Sciatic nerve (tissue), 2 donors: ENCODE results near the gene NF1. TPM values are rescaled to one million over a fixed set of nuclear protein-coding genes. Genes with fewer than 3 reads are reported as not detected.
A peak's percentile ranks its signal among the peaks of the same experiment; 100 is the strongest.
"Not testable (repeated sequence)": the region's sequence is repeated elsewhere in the genome, so short reads cannot be mapped to it uniquely, and the experiment has no call there.

Experiments
- ATAC-seq: fragments of 200-7000 bp; cut with Tn5 transposase; one replicate; pipeline ENCODE4 v1.9.1; 2020; ENCODE audit warnings: mild to moderate bottlenecking, moderate library complexity
- DNase-seq: peaks from one replicate; pipeline ENCODE4 v3.0.0-alpha.2; 2020; ENCODE audit warnings: low spot score
- intact Hi-C: fragments of 100-400 bp; cut with DNase I; formaldehyde crosslinking; loops from one replicate; pipeline ENCODE4 v1.14.2; 2022
- total RNA-seq: library from RNA; stranded (reverse); fragmentation: NEBNext Ultra II Directional; extraction: Animal tissue kit (Norgen Biotek cat#: 25700); gene quantifications from one replicate; pipeline ENCODE4 v1.2.1, GENCODE V29; 2021
- donor health status: DM: no; HTN: no; CAD: no.
- donor health status: DM: no; HTN: no; CAD: no.

The NF1 gene
- total RNA-seq, 1 donor from 2014 or later: 106 TPM

DNA sequence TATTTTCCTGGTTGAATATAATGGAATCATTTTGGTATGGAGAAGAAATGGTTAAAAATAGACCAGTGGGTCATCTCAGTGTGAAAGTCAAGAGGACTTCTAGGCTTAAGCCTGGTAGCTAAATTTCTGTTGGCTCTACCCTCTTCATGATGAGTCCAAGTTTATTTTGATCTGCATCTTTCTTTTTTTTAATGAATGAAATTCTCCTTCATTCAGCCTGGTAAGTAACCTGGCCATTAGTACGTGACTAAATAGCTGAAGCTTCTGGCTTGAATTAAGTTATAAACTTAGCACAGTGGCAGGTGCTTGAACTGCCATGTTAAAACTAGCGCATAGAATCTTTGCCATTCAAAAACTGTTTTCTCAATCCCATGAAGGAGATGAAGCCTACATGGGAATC is 28.0 kb downstream of the NF1 start:
- DNase-seq (no peak), ATAC-seq (no peak)
- intact Hi-C loops: loop anchor here (5.0 kb wide), 1 partner anchor 1210 kb away; no protein-coding TSS in a partner anchor

DNA sequence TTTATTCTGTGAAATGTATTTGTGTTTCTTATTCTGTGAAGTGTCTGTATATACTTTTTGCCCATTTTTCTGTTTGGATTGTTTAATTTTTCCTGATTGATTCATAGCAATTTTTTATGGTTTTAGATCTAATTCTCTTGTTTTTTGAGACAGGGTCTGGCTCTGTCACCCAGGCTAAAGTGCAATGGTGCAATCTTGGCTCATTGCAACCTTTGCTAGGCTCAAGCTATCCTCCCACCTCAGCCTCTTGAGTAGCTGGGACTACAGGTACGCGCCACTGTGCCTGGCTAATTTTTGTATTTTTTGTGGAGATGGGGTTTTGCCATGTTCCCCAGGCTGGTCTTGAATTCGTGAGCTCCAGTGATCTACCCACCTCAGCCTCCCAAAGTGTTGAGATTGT is 31.5 kb downstream of the NF1 start:
- DNase-seq: no peak
- intact Hi-C loops: no loop called here
- no peak for ATAC-seq

DNA sequence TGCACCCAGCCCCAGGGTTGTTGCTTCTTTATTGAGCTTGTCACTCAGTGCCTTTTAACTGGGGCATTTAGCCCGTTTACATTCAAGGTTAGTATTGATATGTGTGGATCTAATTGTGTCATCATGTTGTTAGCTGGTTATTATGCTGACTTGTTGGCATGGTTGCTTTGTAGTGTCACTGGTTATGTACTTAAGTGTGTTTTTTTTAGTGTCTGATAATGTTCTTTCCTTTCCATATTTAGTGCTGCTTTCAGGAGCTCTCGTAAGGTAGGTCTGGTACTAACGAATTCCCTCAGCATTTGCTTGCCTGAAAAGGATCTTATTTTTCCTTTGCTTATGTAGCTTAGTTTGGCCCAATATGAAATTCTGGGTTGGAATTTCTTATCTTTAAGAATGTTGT is 33.5 kb downstream of the NF1 start:
- DNase-seq (no peak), ATAC-seq (no peak)
- intact Hi-C loops: no loop called here

DNA sequence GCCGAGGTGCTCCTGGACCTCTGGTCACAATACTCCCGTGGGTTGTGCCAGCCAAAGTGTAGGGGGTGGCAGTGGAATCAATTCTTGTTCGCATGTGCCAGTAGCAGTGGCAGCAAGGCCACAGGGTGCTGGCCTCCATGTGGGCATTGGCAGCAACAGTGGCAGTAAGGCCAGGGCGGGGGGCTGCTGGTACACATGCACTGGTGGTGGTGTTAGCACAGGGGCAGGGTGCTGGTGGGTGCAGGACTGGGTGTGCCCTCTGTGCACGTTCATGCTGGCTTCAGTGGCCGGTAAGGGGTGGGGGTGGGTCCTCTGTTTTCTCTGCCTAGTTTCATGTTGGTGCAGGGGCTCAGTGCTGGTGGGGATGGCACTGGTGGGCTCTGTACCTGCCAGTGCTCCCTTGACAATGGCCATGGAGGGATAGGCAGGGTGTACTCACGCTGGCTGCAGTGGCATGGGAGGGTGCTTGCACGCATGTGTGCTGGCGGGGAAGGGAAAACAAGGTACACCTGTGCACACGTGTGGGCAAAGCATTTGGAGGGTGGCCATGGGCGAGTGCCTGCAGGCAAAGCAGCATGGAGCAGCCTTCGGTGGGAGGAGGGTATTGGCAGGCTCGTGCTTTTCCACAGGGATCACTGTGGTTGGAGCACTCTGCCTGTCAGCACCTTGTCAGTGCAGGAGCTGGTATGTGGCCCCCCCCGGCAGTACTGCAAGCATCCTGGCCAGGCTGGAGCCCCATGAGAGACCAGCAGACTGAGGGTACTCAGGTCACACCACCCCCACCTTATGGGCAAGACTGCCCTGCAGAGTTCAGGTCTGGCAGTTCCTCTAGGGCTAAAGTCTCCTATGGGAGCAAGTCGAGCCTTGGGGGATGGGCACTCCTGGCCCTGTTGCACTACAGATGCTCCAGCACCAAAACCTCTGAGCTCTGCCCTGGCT is 35.8 kb downstream of the NF1 start:
- intact Hi-C loops: no loop called here
- ATAC-seq (peak; percentile 56), DNase-seq (no peak)

DNA sequence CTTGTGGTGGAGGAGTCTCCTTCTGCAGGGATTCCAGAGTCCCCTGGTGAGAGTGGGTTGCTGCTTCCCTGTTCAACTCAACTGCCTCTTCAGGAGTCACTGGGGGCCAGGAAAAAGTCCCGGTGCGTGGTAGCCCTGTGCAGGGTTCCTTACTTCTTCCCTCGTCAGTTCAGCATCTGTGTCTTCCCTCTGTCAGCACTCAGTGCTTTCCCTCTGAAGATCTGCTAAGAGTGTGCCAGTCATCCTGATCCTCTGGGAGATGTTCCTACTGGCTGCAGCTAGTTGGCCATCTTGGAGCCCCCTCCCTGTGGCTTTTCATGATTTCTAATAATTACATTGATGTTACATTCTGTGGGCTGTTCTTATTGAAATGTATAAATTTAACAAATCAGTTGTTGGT is 36.5 kb downstream of the NF1 start:
- intact Hi-C loops: no loop called here
- no peak for ATAC-seq

DNA sequence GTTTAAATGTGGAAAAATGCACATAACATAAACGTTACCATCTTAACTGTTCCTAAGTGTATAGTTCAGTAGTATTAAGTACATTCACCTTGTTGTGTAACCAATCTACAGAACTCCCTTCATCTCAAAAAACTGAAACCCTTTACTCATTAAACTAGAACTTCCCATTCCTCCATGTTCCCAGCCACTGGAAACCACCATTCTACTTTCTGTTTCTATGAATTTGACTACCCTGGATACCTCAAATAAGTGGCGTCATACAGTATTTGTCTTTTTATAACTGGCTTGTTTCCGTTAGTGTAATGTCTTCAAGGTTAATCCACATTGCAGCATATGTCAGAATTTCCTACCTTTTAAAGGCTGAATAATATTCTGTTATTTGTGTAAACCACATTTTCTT is 38.2 kb downstream of the NF1 start:
- no peak for DNase-seq
- ATAC-seq: no peak
- intact Hi-C loops: no loop called here

More for the DNA sequence above, 36.5 kb downstream of the NF1 start:
- DNase-seq: no peak

DNA sequence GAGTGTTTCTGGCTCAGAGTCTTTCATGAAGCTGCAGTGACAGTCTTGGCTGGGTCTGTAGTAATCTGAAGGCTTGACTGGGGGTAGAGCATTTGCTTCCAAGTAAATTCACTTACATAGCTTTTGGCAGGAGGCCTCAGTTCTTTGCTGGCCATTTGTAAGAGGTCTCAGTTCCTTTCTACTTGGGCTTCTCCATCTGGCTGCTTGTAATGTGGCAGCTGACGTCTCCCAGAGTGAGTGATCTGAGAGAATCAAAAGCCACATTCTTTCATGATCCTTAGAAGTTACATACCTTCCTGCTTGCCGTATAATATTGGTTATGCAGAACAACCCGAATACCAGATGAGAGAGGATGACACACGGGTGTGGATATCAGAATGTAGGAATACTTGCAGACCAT is 39.8 kb downstream of the NF1 start:
- no peak for ATAC-seq
- intact Hi-C loops: no loop called here
- DNase-seq: no peak

DNA sequence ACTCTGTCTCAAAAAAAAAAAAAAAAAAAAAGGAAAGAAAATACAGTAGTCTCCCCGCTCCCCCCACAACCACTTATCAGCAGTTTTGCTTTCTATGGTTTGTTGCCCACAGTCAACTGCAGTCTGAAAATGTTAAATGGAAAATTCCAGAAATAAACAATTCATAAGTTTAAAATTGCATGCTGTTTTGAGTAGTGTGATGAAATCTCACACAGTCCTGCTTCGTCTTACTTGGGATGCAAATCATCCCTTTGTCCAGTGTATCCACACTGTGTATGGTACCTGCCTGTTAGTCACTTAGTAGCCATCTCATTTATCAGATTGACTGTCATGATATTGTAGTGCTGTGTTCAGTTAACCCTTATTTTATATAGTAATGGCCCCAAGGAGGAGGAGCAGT is 41.5 kb downstream of the NF1 start:
- intact Hi-C loops: no loop called here
- DNase-seq (no peak), ATAC-seq (no peak)

DNA sequence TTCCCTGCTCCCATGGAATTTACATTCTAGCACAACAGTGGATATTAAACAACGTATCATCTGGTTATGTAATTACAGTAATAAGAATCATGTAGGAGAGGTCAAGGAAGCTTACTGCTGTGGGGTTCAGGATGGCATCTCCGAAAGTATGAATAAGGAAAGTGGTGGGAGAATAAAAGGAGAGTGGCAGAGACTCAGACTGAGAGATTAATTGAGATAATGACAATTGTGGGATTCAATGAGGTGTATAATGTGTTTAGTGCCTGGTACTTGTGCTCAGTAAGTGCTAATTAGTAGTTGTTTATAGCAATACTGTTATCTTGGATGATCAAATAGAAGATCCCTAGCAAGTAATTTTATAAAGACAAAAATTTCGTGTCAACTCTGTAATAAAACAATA is 45.3 kb downstream of the NF1 start:
- ATAC-seq (no peak), DNase-seq (no peak)
- intact Hi-C loops: no loop called here

DNA sequence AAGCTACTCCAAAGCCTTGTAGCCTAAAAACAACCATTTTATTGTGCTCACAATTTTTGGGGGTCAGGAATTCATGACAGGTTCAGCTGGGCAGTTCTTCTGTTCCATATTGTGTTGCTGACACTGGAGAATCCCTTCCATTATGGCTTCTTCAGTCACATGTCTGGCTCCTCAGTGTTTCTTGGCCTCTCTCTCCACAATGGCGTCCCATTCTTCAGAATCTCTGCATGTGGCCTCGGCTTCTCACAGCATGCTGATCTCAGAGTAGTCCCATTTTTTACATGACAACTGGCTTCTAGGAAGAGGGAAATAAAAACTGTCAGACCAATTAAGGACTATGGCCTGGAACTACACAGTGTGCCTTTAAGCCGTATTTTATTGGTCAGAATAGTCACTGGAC is 49.7 kb downstream of the NF1 start:
- ATAC-seq (no peak), DNase-seq (no peak)
- intact Hi-C loops: no loop called here

DNA sequence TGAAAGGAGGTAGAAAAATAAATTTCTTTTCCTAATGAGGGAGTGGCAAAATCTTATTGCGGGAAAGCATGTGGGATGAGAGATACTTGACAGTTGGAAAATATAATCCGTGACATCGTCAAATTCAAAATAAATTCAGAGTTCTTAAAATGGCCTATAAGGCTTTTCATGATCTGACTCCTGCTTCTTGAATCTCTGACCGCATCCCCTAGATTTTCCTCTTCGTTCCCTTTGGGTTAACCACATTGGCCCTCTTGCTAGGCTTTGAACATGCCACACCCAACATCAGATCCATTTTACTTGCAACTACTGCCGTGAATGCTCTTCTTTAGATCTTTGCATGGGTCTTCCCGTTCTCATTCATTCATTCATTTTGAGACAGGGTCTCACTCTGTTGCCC is 50.1 kb downstream of the NF1 start:
- ATAC-seq: no peak
- no peak for DNase-seq
- intact Hi-C loops: no loop called here

DNA sequence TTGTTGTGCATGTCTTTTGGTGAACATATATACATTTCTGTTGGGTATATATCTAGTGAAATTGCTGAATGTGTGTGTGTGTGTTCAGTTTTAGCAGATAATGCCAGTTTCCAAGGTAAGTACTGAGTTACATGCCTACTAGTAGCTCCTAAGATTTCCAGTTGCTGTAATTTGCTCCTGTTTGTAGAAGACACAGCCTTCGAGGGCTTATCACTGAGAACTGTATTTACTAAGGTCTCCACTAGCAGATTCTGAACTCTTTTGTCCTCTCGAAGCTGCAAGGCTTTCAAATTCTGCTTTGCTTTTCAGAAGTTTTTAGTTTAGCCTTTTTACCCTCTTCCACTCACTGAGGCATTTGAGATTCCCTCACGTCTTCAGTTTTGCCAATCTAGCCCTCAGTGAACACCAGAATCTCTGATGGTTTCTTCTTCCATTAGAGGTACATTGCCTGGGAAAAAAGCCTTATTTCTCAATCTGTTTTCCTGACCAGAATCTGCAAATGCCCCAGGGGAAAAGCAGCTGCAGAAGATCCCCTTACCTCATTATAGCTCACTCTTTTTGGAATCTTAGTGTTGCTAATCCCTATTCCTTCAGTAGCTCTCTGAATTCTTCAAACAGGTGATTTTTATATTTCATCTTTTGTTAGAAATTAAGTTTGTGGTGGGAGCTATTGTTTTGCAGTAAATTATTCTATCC is 52.9 kb downstream of the NF1 start:
- ATAC-seq (no peak), DNase-seq (no peak)
- intact Hi-C loops: no loop called here

DNA sequence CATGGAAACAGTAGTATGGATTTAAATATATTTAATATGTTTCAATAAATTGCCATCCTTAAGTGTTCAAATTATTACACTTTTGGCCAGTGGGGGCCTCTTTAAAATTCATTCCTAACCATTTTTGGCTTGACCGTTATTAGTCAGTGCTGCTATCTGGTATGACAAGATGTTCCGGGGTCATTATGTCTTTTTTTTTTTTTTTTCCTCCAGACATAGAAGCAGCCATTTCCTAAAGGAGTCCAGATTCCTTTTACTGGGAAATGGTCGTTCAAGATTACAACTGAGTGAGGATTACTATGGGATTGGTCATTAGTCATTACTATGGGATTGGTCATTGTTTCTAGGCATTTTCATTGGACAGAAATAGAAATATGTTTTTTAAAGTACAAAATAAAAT is 53.4 kb downstream of the NF1 start:
- DNase-seq: no peak
- intact Hi-C loops: no loop called here
- no peak for ATAC-seq

DNA sequence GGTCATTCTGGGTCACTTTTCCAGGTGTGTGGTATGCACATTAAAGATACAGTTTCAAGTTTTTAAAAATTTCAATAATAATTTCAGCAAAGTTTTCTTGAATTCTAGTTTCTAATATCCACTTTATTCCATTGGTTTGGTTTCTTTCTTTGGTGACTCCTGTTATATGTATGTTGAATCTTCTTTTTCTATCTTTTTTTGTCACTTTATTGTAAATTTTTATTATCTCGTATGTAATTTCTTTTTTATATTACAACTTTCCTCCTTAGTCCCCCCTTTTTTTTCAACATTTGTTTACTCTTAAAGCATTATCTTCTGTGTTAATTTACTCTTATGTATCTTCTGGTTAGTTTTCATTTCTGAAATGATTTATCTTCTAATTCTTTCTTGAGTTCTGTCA is 57.5 kb downstream of the NF1 start:
- intact Hi-C loops: no loop called here
- DNase-seq (no peak), ATAC-seq (no peak)

DNA sequence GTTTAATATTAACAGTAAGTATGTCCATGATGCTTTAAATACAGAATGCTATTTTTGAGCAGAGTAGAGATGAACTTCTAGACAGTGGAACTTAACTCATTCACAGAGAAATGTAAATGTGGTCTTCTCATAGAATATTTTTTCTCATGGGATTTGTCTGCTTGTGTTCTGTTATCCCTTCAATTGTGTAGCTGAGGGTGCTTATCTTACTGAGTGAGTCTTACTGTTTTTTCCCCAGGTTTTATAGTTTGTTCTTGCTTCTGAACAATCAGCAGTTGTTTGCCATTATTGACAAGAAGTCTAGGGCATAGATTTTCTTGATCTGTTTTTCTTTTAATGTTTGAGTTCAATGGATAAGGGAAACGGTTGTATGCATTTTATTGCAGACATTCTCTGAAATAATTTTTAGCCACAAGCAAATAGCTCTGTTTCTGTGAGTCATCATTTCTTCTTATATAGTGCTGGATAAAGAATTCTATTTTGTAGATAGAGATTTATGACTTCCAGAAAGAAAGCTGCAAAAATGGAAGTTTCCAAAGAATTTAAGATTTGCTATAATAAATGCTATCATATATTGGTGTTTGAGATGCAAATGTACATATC is 60.5 kb downstream of the NF1 start:
- DNase-seq (no peak), ATAC-seq (no peak)
- intact Hi-C loops: no loop called here

DNA sequence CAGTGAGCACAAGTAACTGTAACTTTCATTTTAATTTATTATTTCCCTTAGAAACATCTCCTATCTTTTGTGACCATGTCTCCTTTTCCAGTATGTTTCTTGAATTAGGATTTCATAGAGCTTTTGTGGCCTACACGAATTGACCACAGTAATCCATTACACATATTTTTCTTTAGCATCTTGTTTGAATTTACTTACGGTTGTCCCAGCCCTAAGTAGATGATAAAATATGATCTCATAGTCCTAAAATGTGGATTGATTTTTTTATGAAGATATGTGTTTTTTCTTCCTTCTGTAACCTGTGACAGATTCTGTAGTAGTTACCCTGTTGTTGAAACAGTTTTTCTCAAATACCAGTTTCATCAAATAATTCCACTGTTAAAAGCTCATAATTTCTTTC is 61.5 kb downstream of the NF1 start:
- ATAC-seq (no peak), DNase-seq (no peak)
- intact Hi-C loops: no loop called here

DNA sequence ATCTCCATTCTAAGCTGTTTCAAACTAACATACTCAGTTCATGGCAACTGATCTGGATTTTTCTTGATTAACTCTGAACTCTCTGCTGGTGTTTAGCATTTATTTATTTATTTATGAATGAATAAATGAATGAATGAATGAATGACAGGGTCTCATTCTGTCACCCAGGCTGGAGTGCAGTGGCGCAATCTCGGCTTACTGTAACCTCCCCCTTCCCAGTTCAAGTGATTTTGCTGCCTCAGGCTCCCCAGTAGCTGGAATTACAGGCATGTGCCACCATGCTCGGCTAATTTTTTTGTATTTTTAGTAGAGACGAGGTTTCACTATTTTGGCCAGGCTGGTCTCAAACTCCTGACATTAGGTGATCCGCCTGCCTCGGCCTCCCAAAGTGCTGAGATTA is 62.1 kb downstream of the NF1 start:
- intact Hi-C loops, ATAC-seq, DNase-seq: not testable (repeated sequence)

DNA sequence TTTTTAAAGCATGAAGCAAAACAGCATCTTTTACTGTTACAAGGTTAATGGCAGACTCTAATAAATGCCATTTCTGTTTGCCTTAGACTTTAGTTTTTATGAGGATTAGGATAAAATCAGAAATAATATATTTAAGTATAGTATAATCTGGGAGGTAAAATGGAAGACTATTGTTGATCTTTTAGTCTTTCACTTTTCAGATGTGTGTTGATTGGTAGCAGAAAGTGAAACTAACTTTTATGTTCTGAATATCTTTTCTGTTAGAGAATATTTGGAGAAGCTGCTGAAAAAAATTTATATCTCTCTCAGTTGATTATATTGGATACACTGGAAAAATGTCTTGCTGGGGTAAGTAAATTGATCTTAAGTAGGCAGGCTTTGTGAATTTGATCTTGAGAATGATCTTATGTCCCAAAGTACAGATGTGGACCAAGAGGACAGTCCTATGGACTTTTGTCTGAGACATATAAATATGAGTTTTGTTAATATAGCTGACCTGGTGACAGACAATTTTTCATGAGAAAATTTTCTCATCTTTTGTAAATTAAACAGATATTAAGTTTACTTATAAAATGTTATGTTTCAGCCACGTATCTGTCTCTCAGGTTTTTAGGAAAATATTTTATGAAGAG is 64.1 kb downstream of the NF1 start:
- intact Hi-C loops: no loop called here
- no peak for DNase-seq
- ATAC-seq: no peak

DNA sequence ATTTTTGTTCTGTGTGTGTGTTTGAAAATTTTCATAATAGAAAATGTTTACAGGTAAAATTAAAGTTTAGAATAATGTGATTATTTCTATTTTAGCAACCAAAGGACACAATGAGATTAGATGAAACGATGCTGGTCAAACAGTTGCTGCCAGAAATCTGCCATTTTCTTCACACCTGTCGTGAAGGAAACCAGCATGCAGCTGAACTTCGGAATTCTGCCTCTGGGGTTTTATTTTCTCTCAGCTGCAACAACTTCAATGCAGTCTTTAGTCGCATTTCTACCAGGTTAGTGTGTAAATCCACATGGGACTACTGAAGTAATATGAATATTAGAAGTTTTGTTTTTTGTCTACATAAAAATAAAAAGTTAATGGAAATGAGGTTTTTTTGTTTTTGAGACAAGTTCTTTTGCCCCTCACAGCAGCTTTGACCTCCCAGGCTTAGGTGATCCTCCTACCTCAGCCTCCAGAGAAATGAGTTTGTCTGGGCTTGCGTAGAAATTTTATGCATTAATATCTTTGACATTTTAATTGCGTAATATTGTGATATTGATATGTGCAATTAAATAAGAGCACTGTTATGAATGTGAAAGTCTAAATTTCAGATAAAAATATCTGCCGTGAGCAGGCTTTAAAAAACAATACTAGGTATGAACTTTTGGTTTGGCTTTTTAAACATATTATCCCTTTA is 68.5 kb downstream of the NF1 start:
- intact Hi-C loops: no loop called here
- ATAC-seq (no peak), DNase-seq (no peak)
